GM12878 (cell line): Measurements from ENCODE around the gene LIPN. TPM values are rescaled to one million over a fixed set of nuclear protein-coding genes. Genes with fewer than 3 reads are reported as not detected.

Source experiments
- ATAC-seq: fragments of 200-7000 bp; cut with Tn5 transposase; 3 replicates; pipeline ENCODE4 v1.9.1; 2020; ENCODE audit warnings: mild to moderate bottlenecking, moderate library complexity
- Bru-seq: library from RNA; stranded (reverse); fragments of 400-500 nt; gene quantifications from one replicate; lab custom pipeline; 2021; lab: Mats Ljungman, UMichigan
- BruChase-seq, 2 experiments: library from RNA; stranded (reverse); fragments of 400-500 nt; gene quantifications; one replicate each; lab custom pipeline; 2021; lab: Mats Ljungman, UMichigan
- BruUV-seq: library from RNA; stranded (reverse); fragments of 400-500 nt; replicated peaks from 2 replicates; lab custom pipeline; 2021; lab: Mats Ljungman, UMichigan
- CTCF ChIA-PET: fragments of 300-600 bp; sonication (Branson Sonifier 250); formaldehyde crosslinking; extraction: SDS; loops from one replicate; lab custom pipeline; 2021; ENCODE audit warnings: inconsistent platforms; lab: Yijun Ruan, JAX
- POLR2A ChIA-PET: fragments of 350-600 bp; formaldehyde crosslinking; extraction: SDS; loops from one replicate; lab custom pipeline; 2021; ENCODE audit warnings: inconsistent platforms; lab: Charles Lee
- RAD21 ChIA-PET: fragments of 300-600 bp; sonication (Branson Sonifier 250); formaldehyde crosslinking; loops from one replicate; lab custom pipeline; 2023; ENCODE audit warnings: antibody characterized with exemption; ENCODE audit not compliant: unreplicated experiment; lab: Charles Lee
- SMC1A ChIA-PET: fragments of 300-600 bp; sonication (Branson Sonifier 250); formaldehyde crosslinking; loops from one replicate; lab custom pipeline; 2023; ENCODE audit not compliant: unreplicated experiment, uncharacterized antibody; lab: Charles Lee
- DNase-seq: peaks from one replicate; pipeline ENCODE4 v3.0.0-alpha.2; 2011; ENCODE audit warnings: low read depth, low spot score
- FAIRE-seq: peaks from 3 replicates; lab custom pipeline; 2011; peaks lifted over from hg19 to GRCh38; lab: Jason Lieb, UNC
- H2AFZ ChIP-seq: 2 replicates; pipeline ENCODE4 v1.6.0; 2011; ENCODE audit warnings: low read depth, low read length, control low read depth; ENCODE audit not compliant: control insufficient read depth
- H3K27ac ChIP-seq: 2 replicates; pipeline ENCODE4 v1.5.1; 2011; ENCODE audit warnings: control low read depth; ENCODE audit not compliant: control insufficient read depth, insufficient read depth
- H3K27me3 ChIP-seq, 2 experiments: replicated peaks in 1 of 2; 2 replicates each; pipeline versions ENCODE4 v1.6.0 to v1.6.1; 2011; ENCODE audit warnings: low read length in 1 of 2; ENCODE audit not compliant: control insufficient read depth in 2 of 2, insufficient read depth in 2 of 2
- H3K36me3 ChIP-seq, 2 experiments: 2 replicates each; pipeline ENCODE4 v1.5.1; 2011; ENCODE audit warnings: low read length in 1 of 2; ENCODE audit not compliant: control insufficient read depth in 2 of 2, insufficient read depth in 2 of 2
- H3K4me1 ChIP-seq: 2 replicates; pipeline ENCODE4 v1.6.1; 2011; ENCODE audit warnings: mild to moderate bottlenecking, low read length, moderate library complexity, mixed read lengths; ENCODE audit not compliant: control insufficient read depth, insufficient read depth
- H3K4me2 ChIP-seq: 2 replicates; pipeline ENCODE4 v1.6.0; 2011; ENCODE audit warnings: control low read depth; ENCODE audit not compliant: control insufficient read depth, insufficient read depth
- H3K4me3 ChIP-seq: fragments of 200-600 bp; sonication (generic); 2 replicates; pipeline ENCODE4 v1.5.1; 2016
- H3K79me2 ChIP-seq: 2 replicates; pipeline ENCODE4 v1.6.0; 2011; ENCODE audit warnings: low read length; ENCODE audit not compliant: control insufficient read depth, insufficient read depth
- H3K9ac ChIP-seq: 2 replicates; pipeline ENCODE4 v1.8.0; 2011; ENCODE audit warnings: low read length, control low read depth, mixed read lengths; ENCODE audit not compliant: control insufficient read depth, insufficient read depth
- H3K9me3 ChIP-seq: replicated peaks from 3 replicates; pipeline ENCODE4 v1.5.1; 2011; ENCODE audit warnings: mild to moderate bottlenecking, low read length; ENCODE audit not compliant: control insufficient read depth, insufficient read depth
- H4K20me1 ChIP-seq: 2 replicates; pipeline ENCODE4 v1.6.0; 2011; ENCODE audit not compliant: control insufficient read depth, insufficient read depth
- CBX5 ChIP-seq: sonication (generic); IDR thresholded peaks from 2 replicates; pipeline ENCODE4 v1.6.1; 2016; ENCODE audit warnings: low read depth, moderate library complexity, mild to moderate bottlenecking, inconsistent platforms
- E2F8 ChIP-seq: fragments of 450-650 bp; IDR thresholded peaks from 2 replicates; pipeline ENCODE4 v1.6.1; 2018; ENCODE audit warnings: mild to moderate bottlenecking, low read depth, moderate library complexity; ENCODE audit not compliant: partially characterized antibody
- GABPA ChIP-seq: IDR thresholded peaks from 2 replicates; pipeline ENCODE4 v1.6.1; 2014; ENCODE audit warnings: antibody characterized with exemption, low read depth, mild to moderate bottlenecking, inconsistent platforms
- WGBS: methylation state at CpG from one replicate; pipeline ENCODE4 v1.1.6; 2016; ENCODE audit warnings: low lambda C conversion rate; ENCODE audit not compliant: insufficient replicate concordance, insufficient coverage; ENCODE audit errors: missing lambda C conversion rate; 5-methylcytosine and 5-hydroxymethylcytosine counted together
- in situ Hi-C: fragments of 300-500 bp; cut with MboI; formaldehyde crosslinking; loops from 9 replicates; pipeline ENCODE4 v1.14.3; 2018; ENCODE audit warnings: mixed read lengths
- intact Hi-C: fragments of 100-400 bp; cut with micrococcal nuclease; formaldehyde crosslinking; loops from one replicate; pipeline ENCODE4 v1.14.2; 2022; ENCODE audit not compliant: unreplicated experiment
- long read RNA-seq, 2 experiments: library from polyadenylated mRNA; unstranded; transcript quantifications; one replicate each; pipeline ENCODE4 v2.0.0, GENCODE V29; 2019 to 2020
- polyA minus RNA-seq, 3 experiments: library from RNA; depleted of rRNA, polyadenylated mRNA; stranded (reverse); fragments of >200 nt; gene quantifications; 2 replicates each; pipeline ENCODE4 v1.2.3, GENCODE V29; 2011
- polyA plus RNA-seq, 11 experiments: library from polyadenylated mRNA; depleted of rRNA in 4 of 11; unstranded in 6 of 11; stranded (reverse) in 5 of 11; fragments of >200 nt; fragmentation: Nextera tagmentation in 4 of 11; fragmentation: Illumina TruSeq in 1 of 11; extraction: Ambion mirVana in 4 of 11; extraction: Trizol in 1 of 11; gene quantifications; 1 replicate in 1 of 11; 2 replicates in 10 of 11; pipeline versions ENCODE4 v1.2.1 to v1.2.3, GENCODE V29; 2011 to 2016; ENCODE audit warnings: inconsistent platforms in 2 of 11, missing spikeins in 2 of 11, low read depth in 1 of 11
- total RNA-seq, 4 experiments: library from RNA; depleted of rRNA in 3 of 4; stranded (reverse); fragments of >200 nt in 3 of 4; fragmentation: Illumina TruSeq in 1 of 4; extraction: Trizol in 1 of 4; gene quantifications; 2 replicates each; pipeline versions ENCODE4 v1.2.1 to v1.2.3, GENCODE V29; 2013 to 2021

The LIPN gene, protein sequence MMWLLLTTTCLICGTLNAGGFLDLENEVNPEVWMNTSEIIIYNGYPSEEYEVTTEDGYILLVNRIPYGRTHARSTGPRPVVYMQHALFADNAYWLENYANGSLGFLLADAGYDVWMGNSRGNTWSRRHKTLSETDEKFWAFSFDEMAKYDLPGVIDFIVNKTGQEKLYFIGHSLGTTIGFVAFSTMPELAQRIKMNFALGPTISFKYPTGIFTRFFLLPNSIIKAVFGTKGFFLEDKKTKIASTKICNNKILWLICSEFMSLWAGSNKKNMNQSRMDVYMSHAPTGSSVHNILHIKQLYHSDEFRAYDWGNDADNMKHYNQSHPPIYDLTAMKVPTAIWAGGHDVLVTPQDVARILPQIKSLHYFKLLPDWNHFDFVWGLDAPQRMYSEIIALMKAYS
- total RNA-seq (2013; cell fraction: nucleolus; rRNA removed) = not detected in 2 replicates
- total RNA-seq (2014; rRNA removed) (0.23 and 0.44 TPM in 2 replicates), total RNA-seq (2014; rRNA removed; fragmentation: Illumina TruSeq; extraction: Trizol) (not detected in 2 replicates), total RNA-seq (2021) (not detected in 2 replicates), polyA plus RNA-seq (2011; rRNA removed) (not detected in 2 replicates), polyA plus RNA-seq (2014; fragmentation: Illumina TruSeq; extraction: Trizol) (not detected in 2 replicates), polyA plus RNA-seq (2014; fragmentation: Nextera tagmentation; extraction: Ambion mirVana) (not detected), polyA plus RNA-seq (2014; rRNA removed) (0.06 TPM in 1 of 2 replicates, not detected in the other), polyA plus RNA-seq (2016; fragmentation: Nextera tagmentation; extraction: Ambion mirVana) (not detected), polyA minus RNA-seq (2011; rRNA and poly(A)+ RNA removed) (not detected in 2 replicates), Bru-seq, nascent RNA (percentile 22 among the genes with signal in this experiment), BruChase-seq, experiment 1, labeled RNA remaining after a 6-hour chase (percentile 10 among the genes with signal in this experiment), BruChase-seq, experiment 2, labeled RNA remaining after a 2-hour chase (percentile 11 among the genes with signal in this experiment)
- polyA plus RNA-seq (2011; ENCODE audit: low read depth) = not detected
- not detected in 2 replicates for polyA plus RNA-seq (2011; cell fraction: cytosol; rRNA removed)
- not detected in 2 replicates for polyA plus RNA-seq (2011; cell fraction: nucleus; rRNA removed)
- polyA plus RNA-seq (2012) = not detected in 2 replicates
- not detected in 2 replicates for polyA minus RNA-seq (2011; cell fraction: cytosol; rRNA and poly(A)+ RNA removed)
- not detected in 2 replicates for polyA minus RNA-seq (2011; cell fraction: nucleus; rRNA and poly(A)+ RNA removed)
- long read RNA-seq, experiment 1 = 0 reads
- long read RNA-seq, experiment 2 = 0 reads

- Histone ChIP-seq H4K20me1 (no peaks in the 10 kb centered on the region), H2AFZ (peak within 1 kb of the TSS; percentile 74), H3K4me1 (0 out of 2 replicates have a peak, but pooled peaks cover 3% of the 10 kb centered on the region), H3K79me2 (no peaks in the 10 kb centered on the region), H3K27me3 (no peaks in the 10 kb centered on the region), H3K36me3 (no peaks in the 10 kb centered on the region), H3K9ac (no peak within 1 kb of the TSS), H3K4me2 (no peak within 1 kb of the TSS), H3K27ac (no peak within 1 kb of the TSS), H3K9me3 (no peaks in the 10 kb centered on the region), H3K4me3 (no peak within 1 kb of the TSS)
- ATAC-seq = no peak
- POLR2A ChIA-PET = interaction anchor here (1.0 kb wide), 1 partner anchor 26 kb away, joined by 3 read pairs; no protein-coding TSS in a partner anchor
- in situ Hi-C loops (no loop called here), intact Hi-C loops (loop anchor here (5.0 kb wide), 1 partner anchor 33 kb away; no protein-coding TSS in a partner anchor)
- 64% methylated on average over 7 of the region's 7 CpGs for WGBS
- SMC1A ChIA-PET = interaction anchor here (0.7 to 1.6 kb wide), 6 partner anchors 10 to 50 kb away, joined by 3 to 8 read pairs (median 4); no protein-coding TSS in a partner anchor
- TF ChIP-seq GABPA (peak; percentile 58), CBX5 (no peak), E2F8 (no peak)
- no peak for FAIRE-seq
- no peak for DNase-seq
- RAD21 ChIA-PET = interaction anchor here (1.1 to 1.8 kb wide), 2 partner anchors 26 to 31 kb away, joined by 5 to 6 read pairs; no protein-coding TSS in a partner anchor
- no TSS peak for BruUV-seq
- CTCF ChIA-PET = interaction anchor here (0.6 to 2.1 kb wide), 5 partner anchors 10 to 244 kb away, joined by 3 to 5 read pairs (median 3); no protein-coding TSS in a partner anchor
Observed at GRCh38 chr10:88759366-88760101, at the start of gene LIPN. Gene LIPN, plus strand, starts transcription at chr10:88760020. Its CDS starts 1,386 bp downstream, at chr10:88761406.
